ENCODE data around the gene BUB1B.

BUB1B gene

DNA sequence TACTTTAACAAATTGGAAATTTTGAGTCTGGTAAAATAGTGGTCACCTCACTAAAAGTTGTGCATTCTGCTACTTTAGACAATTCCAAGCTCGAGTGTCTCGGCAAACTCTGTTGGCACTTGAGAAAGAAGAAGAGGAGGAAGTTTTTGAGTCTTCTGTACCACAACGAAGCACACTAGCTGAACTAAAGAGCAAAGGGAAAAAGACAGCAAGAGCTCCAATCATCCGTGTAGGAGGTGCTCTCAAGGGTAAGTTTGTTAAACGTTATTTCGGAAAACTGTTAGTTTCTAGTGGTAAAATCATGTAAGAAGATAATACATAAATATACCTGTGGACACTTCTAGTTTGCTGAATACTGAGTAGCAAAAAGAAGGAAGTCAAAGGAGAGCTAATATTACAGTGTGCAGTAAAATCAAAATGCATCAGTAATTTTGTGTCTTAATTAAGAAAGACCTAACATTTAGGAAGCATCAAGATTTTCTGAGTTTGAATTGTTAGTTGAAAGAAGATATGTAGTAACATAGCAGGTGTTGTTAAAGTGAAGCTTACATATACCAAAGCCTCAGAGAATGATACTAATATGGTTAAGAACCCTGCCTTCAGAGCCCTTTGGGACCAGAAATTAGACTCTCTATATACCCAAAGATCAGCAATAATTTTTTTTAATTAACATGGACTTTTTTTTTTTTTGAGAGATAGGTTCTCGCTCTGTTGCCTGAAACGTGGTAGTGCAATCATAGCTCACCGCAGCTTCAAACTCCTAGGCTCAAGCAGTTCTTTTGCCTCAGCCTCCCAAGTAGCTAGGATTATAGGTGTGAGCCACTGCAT lies 23.0 kb downstream of the BUB1B start:
- DNase-seq, result no peak

DNA sequence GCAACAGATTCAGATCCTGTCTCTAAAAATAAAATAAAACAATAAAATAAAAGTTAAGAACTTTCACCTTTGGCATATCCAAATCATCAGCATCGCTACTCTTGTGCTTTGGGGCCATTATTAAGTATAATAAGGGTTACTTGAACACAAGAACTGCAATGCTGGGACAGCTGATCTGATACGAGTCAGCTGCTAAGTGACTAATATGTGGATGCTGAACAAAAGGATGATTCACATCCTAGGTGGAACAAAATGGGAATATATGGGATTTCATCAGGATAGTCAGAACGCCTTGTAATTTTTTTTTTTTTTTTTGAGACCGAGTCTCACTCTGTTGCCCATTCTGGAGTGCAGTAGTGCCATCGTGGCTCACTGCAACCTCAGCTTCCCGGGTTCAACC lies 29.7 kb downstream of the BUB1B start:
- no peak for DNase-seq

DNA sequence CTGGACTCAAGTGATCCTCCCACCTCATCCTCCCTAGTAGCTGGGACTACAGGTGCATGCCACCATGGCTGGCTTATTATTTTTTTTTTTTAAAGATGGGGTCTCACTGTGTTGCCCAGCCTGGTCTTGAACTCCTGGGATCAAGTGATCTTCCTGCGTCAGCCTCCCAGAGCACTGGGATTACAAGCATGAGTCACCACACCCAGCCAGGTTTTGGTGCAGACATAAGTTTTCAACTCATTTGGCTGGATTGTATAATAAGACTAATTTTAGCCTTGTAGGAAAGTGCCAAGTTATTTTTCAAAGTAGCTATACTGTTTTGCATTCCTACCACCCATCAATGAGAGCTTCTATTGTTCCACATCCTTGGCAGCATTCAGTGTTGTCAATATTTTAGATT lies 32.1 kb downstream of the BUB1B start:
- no peak for DNase-seq

DNA sequence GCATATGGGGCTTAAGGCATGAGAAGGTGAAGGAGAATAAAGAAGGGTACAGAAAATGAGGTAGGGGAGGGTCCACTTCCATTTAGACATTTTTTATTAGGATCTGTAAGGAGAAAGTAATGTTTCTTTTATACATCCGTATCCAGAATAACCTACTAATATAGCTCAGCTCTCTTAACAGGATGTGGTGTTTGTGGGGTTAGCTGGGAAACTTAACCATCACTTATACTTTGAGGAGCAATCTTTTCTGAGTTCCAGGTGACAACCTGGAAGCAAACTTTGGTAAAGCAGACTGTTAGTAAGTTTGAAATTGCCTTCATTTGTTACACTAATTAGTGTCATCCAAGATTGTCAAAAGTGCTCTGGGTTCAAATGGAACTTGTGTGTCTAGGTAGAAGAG lies 36.6 kb downstream of the BUB1B start:
- no peak for DNase-seq

DNA sequence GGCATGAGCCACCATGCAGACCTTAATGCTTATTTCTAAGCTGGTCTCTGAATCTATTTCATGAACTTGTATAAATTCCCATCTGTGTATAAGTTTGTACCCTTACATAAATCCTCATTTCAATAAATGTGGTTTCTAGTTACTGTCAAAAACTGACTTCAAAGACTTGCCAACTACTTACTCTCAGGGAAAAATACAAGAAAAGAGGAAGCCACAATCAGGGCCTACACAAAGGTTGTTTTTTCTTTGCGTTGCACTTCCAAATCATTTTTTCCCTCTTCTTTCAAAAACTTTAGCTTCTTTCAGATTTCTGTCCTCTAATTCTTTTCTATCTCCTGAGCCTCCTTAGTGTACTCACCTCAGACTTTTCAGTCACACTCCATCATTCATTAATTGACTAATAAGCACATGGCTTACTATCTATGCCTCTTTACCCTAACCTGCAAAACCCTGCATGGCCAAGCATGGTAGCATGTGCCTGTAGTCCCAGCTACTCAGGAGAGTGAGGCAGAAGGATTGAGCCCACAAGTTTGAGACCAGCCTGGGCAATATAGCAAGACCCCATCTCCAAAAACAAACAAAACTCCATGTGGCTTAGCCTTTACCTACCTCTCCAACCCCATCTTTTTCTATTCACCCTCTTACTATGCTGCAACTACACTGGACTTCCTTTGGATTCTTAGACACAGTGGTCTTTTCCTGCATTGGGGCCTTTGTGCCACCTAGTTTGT lies 37.7 kb downstream of the BUB1B start:
- DNase-seq, result no peak

DNA sequence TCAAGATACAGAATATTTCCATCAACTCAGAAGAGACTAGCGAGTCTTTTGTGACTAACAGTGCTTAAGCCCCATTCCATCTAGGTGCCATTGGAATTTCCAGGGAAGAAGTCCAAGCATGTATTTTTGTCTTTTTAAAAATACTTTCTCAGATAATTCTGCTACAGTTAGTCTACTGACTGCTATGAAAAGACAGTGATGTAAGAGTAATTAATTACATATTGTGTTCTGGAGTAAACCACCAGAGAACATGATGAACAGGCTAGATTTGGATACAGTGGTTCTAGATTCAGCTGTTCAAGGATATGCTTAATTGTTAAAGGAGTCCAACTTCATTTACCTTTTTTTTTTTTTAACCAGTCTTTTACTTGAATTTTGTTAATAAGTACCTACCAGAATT lies 43.2 kb downstream of the BUB1B start:
- DNase-seq, result no peak

DNA sequence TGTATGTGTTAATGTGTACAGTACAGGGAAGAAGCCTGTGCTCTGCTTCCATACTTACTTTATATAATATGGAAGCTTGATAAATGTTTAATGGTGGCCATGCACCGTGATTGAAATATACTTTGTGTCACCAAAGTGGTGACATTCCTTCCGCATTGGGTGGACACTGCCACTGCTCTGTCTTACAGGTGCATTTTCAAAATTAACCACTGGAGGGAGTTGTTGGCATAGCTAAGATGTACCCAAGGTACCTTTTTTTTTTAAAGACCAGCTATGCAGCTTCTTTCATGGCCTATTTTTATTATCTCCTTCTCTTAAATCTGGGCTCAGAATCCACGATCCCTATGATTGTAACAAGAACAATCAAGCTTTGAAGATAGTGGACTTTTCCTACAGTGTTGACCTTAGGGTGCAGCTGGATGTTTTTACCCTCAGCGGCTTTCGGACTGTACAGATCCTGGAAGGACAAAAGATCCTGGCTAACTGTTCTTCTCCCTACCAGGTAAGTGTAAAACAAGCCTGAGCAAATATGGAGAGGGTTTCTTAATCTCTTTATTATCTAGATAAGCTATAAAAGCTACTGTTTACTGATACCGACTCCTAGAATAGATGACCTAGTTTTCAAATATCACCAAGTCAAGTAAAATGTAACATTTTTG lies 56.4 kb downstream of the BUB1B start:
- DNase-seq, result no peak

DNA sequence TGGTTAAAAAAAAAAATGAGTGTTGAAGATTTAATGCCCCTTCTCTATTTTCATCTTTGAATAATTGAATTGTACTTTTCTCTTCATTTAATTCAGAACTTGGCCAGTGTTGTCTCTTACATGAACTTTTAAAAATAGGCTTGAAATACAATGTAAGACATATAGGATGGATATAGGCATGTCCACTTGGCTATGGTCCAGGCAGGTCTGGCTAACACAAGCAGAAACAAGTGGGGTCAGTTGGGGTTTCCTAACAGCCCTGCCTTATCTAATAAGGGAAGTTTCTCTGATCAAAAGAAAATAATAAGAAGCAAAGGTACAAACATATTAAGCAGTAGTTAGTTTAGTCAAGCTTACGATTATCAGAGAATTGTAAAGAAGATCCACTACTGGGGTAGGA lies 58.9 kb downstream of the BUB1B start:
- DNase-seq, result no peak

DNA sequence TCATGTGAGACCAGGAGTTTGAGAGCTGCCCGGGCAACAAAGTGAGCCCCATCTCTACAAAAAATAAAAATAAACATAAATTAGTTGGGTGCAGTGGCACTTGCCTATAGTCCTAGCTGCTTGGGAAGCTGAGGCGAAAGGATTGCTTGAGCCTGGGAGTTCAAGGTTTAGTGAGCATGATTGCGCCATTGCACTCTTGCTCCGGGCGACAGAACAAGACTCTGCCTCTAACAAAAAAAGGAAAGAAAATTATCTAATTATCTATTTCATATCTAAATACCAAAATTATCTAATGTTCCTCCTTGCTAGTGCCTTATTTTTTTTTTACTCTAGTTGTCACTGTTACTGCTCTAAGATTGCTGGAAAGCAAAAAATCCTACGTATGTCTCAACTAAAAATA lies 61.3 kb downstream of the BUB1B start:
- DNase-seq, result no peak

DNA sequence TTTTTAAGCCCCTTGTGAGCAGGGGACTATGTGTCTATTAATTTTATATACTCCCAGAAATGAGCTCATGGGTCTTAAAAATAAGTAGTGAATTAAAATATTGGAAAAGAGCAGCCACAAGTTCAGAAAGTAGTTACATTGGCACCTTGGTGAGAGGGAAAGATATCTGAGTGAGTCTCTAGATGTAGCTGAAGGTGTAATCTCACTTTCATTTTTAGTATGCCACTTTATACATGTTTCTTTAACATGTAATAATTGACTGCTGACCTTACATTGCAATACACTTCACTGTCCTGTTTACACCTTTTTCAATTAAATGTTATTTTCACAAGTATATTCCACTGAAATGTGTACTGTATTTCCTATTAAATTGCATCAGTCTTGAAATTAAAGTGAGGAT lies 65.9 kb downstream of the BUB1B start:
- DNase-seq, result no peak

DNA sequence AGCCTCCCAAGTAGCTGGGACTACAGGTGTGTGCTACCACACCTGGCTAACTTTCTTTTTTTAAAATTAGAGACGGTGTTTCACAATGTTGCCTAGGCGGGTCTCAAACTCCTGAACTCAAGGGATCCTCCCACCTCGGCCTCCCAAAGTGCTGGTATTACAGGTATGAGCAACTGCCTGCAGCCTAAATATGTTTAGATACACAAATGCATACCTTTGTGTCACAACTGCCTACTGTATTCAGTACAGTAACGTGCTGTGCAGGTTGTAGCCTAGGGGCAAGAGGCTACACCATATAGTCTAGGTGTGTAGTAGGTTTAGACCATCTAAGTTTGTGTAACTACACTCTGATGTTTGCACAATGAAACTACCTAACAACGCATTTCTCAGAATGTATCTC lies 68.4 kb downstream of the BUB1B start:
- DNase-seq, result no peak

DNA sequence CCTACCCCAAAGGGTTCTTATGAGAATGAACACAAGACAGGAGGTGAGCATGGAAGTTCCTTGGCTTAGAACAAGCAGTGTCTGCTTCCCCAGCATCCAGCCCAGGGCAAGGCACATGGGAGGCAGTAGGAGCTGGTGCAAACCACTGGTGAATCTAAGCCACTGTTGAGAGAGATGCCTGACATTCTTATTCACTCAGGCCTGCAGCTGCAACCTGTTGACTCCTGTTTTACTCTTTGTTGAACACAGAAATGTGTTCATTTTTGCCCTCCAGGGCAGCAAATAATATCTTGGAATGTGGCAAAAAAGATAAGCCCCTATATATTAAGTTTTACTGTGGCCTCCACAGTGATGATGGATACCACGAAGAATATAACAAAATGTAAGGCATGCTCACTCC lies 69.1 kb downstream of the BUB1B start:
- DNase-seq, result no peak

DNA sequence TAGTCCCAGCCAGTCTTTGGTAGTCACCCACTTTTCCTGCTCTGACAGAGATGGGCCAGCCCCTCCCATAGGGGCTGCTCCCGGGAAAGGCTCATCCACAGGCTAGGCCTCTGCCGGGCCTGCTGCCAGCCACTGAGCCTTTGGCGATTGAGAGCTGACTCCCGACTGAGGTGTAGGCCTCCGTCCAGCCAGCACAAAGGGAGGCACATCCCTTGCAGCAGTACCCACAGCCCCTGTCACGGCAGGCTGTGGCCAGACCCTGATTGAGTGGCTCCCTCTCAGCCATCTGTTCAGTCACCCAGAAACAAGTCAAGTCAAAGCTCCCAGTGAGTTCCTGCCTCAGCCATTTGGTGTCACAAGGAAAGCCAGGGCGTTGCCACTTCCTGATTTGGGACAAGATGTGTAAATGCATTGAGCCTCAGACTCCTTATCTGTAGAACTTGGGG lies 71.8 kb downstream of the BUB1B start:
- DNase-seq, result no peak

DNA sequence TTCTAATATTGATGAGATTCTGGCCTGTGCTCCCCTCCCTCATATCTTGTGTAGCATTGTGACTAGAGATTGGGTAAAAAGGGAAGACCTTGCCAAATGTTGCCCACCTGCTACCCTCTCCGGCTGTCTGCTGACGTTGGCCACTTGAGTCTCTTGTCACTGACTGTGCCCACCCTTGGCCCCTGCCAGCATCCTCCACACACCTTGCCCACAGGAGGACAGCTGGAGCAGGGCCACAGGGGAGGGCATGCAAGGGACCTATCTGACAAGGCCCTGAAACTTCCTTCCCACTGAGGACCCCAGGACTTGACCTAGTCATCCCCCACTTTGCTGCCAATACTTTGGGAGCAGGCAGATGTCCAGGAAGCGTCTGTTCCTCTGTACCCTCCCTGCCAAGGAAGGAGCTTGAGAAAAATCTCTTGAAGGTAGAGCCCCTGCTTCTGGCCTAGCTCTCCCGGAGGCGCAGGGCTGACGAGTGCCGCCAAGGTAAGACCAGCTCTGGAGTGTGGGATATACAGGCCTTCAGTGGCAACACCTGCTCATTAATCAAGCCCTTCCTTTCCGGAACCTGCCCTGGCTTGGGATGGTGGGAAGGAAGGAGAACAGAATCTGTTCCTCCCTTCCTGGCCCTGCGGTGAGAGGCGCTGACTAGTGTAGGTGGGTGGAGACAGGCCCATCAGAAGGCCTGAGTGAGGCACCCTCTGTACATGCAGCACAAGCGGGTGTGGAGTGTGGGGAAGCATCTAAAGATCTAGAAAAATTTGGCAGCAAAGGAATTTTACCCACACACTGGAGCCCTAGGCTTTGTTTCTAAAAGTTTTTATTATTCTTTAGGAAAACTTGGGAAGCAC lies 73.1 kb downstream of the BUB1B start:
- no peak for DNase-seq

DNA sequence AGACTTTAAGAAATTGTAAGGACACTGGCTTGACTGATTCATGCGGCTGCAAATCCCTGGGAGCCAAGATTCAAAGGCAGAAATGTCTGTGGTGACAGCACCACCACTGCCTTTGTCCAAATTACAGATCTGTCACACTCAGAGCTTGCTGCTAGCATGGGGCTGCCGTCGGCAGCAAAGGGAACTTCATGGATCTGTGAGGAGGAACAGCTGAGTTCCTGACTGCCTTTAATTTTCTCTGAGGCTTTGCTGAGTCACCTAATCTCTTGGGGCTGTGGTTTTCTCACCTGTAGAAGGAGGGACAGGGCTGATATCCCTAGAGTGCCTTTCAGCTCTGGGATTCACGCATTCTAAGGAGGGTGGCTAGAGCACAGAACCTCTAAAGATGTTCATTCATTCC lies 73.9 kb downstream of the BUB1B start:
- DNase-seq, result no peak

DNA sequence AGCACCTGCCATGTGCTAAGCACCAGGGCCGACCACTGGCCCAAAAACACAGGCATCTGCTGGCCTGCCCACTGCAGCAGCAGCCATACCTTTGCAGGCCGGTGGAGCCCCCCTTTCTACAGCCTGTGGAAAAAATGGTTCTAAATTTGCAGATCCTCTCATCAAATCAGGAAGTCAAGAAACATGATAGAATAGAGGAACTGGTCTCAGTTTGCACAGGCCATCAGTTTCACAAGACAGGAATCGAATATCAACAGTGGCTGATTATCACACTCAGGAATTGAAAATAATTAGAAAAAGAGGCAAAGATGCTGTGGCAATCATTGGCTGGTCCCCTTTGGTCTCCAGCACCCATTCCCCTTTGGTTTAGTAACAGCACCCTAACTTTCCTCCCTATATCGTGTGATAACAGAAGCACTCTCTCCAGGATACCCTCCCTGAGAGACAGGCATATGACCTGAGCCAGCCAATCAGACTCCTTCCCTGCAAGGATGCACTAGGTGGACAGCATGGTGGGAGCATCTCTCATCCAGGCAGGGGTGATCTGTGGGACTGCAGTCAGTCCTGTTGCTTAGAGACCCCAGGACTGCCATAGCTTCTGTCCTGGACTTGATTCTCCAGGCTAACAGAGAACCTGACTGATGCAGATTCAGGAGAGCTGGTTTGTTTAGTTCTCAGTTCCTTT lies 74.5 kb downstream of the BUB1B start:
- no peak for DNase-seq

DNA sequence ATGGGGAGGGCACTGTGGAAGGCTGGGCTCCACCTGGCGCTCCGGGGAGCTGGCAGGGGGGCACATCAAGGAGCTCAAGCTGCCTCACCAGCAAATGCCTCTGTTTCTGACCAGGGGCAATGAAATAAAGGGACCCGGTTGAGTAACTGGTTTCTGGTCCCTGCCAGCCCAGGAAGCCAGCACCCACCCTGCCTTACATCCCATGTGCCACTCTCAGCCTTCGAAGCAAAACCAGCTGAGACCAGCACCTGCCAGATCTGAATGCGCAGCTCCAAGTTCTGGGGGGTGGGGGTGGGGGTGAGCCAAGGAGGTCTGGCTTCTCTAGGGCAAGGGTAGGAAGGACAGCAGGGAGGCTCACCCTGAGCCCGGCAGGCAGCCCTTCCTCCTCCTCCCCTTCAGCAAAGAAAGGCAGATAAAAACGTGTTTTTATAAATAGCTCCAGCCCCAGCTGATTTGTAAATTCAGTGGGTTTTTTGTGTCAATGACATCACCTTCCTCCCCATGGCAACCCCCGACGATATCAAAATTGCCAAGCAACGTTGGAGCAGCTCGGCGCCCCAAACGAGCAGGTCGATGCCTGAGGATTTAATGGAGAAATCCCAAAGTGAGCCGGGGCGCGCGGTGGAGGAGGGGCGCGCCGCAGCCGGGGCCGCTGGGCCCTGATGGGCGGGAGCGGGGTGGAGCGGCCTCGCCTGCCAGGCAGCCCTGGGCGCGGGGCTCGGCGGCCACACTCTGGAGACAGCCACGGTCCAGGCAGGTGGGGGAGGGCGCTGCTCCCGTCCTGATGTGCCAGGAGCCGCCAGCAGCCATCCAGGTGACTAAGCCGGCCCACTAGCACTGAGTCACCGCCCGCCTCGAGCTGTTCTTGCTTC lies 77.9 kb downstream of the BUB1B start, which contains the start of gene PAK6:
PAK6 (plus strand) TSS at position 532 of the 872 bp plus-strand sequence. CDS start 25,723 bp downstream, outside the sequence.
- peak; percentile 45 for DNase-seq

DNA sequence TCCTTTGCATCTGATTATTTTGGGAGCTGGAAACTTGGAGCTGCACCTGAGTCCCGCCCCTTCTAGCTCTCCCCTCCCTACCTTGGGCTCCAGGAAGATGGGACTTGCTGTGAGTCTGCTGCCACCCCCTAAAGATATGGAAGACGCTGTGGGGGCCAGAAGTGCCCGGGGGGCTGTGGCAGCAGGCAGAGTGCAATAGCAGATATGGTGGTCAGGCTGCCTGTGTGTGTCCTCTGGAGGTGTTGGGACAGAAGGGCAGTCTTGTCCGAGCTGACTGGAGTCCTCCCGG lies 78.5 kb downstream of the BUB1B start:
- no peak for DNase-seq

DNA sequence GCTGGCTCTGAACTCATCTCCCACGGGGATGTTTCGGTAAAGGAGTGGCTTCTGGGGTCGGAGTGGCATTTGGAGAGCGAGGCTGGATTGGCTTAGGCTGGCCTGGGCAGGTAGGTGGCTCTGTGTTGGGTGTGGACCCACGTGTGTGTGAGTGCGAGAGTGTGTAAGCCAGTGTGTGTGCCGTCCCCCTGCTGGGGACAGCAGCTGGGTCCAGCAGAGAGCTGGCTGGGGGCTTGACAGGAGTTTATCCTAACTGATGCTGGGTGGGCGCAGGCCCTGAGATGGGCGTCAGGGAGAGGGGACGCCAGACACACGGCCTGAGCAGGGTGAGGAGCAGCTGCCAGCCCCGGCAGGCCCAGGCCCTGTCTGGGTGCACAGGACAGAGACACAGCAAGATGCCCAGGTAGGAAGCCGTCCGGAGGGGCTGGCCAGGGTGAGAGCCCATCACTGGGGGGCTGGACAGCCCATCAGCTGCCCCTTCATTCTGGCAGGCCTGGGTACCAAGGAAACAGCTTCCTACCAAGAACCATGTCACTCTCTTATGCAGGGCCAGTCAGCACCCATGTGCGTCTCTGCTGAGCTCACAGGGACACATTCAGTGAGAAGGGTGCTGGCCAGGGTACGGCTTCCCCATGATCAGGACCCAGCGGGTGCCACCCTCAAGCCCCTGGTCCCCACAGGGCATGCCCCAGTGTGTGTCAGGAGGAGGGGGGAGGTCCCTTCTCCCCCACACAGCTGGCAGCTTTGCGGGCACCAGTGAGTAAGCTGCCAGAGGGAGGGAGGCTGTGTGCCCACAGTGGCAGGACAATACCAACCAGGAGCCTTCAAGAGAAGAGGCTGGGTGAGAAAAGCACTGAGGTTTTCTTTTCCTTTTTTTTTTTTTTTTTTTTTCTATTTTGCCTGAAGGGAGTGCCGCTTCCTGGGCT lies 79.1 kb downstream of the BUB1B start:
- DNase-seq, result no peak

DNA sequence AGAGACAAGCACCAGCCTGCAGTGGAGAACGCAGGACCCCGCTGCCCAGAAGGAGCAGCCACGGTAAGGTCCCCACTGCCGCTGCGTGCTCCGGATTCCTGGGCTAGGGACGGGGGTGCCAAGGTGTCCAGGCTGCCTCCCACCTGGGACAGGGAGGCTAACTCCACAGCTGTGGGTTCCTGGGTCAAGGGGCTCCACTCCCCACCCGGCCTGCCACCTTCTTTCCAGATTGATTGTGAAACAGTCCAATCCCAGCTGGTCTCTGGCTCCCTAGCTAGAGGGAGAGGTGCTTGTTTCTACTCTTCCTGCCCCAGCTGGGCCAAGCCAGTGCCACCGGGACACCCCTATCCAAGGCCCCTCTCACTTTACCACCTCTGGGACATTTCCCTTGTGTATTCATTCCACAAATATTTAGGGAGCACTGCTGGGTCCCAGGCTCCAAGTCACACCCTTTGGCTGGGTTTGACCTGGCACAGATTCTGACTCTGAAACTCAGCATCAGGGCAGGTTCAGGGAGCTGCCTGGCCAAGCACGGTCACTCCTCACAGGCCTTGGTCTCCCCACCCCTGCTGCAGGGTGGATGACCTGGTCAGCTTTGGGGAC lies 79.9 kb downstream of the BUB1B start:
- DNase-seq, result no peak
